ENCODE data around the gene SERPINA12.
"Not testable (repeated sequence)": the region's sequence is repeated elsewhere in the genome, so short reads cannot be mapped to it uniquely, and the experiment has no call there.

SERPINA12 gene

DNA sequence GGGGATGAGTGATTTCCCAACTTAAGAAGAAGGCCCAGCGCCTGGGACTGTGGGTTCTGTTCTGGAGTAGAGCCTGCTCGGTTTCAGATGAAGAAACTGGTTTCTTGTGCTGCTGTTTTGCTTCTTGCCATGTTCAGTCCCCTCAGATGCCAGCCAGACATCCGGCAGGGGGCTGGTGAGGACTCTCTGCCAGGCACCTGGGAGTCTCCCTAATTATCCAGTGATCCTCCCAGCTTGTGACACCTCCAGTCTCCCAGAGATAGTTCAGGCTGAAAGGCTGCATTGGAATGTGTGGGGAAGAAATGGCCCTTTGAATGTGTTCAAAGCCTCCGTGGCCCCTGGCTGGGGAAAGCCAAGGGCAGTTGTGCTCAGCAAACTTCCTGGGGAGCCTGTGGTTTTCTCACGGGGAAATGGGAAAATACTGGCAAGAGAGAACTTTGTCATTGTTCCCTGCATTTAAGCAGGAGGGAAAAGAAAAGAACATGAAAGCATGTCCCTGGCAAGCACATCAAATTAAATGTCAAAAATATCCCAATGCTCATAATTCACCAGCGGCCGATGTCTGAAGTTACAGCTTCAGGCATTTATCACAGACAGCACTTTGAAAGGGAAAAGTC lies 8.5 kb upstream of the SERPINA12 start:
- Histone ChIP-seq H3K4me3 (ENCODE audit: low read depth, low read length) (no peak overlapping the region), H3K36me3 (ENCODE audit: control insufficient read depth, insufficient read depth, low read length) (no peaks in the 10 kb centered on the region), H3K79me2 (no peaks in the 10 kb centered on the region), H3K4me2 (ENCODE audit: low read length) (no peak overlapping the region), H3K9ac (no peak overlapping the region), H3K9me3 (ENCODE audit: control insufficient read depth, low read length) (no peaks in the 10 kb centered on the region), H2AFZ (no peak overlapping the region), H3K27me3 (ENCODE audit: control insufficient read depth, insufficient read depth, low read length) (no peaks in the 10 kb centered on the region), H3K4me1 (peaks cover 8% of the 10 kb centered on the region), H3K27ac (no peak overlapping the region)
- no peak for TF ChIP-seq CTCF (IDR thresholded peaks at IDR 0.05)

GRCh38 chr14:94517248-94517640 lies 8.0 kb upstream of the SERPINA12 start:
- H3K4me2 ChIP-seq (ENCODE audit: low read length), result no peak overlapping the region
- H3K79me2 ChIP-seq, result no peaks in the 10 kb centered on the region
- no peaks in the 10 kb centered on the region for H3K36me3 ChIP-seq (ENCODE audit: control insufficient read depth, insufficient read depth, low read length)
- no peaks in the 10 kb centered on the region for H3K27me3 ChIP-seq (ENCODE audit: control insufficient read depth, insufficient read depth, low read length)
- H2AFZ ChIP-seq, result no peak overlapping the region
- H3K4me3 ChIP-seq (ENCODE audit: low read depth, low read length), result no peak overlapping the region
- H3K9me3 ChIP-seq (ENCODE audit: control insufficient read depth, low read length), result no peaks in the 10 kb centered on the region
- no peak overlapping the region for H3K9ac ChIP-seq
- no peak for TF ChIP-seq CTCF (IDR thresholded peaks at IDR 0.05)
- H3K4me1 ChIP-seq, result peaks cover 8% of the 10 kb centered on the region
- H3K27ac ChIP-seq, result no peak overlapping the region

- H3K4me3 ChIP-seq (ENCODE audit: low read depth, low read length), result no peak overlapping the region
- no peak overlapping the region for H3K27ac ChIP-seq
- no peak overlapping the region for H3K9ac ChIP-seq
- H3K4me2 ChIP-seq (ENCODE audit: low read length), result no peak overlapping the region
- no peaks in the 10 kb centered on the region for H3K36me3 ChIP-seq (ENCODE audit: control insufficient read depth, insufficient read depth, low read length)
- H3K27me3 ChIP-seq (ENCODE audit: control insufficient read depth, insufficient read depth, low read length), result no peaks in the 10 kb centered on the region
- no peaks in the 10 kb centered on the region for H3K9me3 ChIP-seq (ENCODE audit: control insufficient read depth, low read length)
- TF ChIP-seq CTCF (IDR thresholded peaks at IDR 0.05), result no peak
- no peak overlapping the region for H2AFZ ChIP-seq
- H3K4me1 ChIP-seq, result peaks cover 8% of the 10 kb centered on the region
- H3K79me2 ChIP-seq, result no peaks in the 10 kb centered on the region
Measured at GRCh38 chr14:94515856-94516255, 6.6 kb upstream of the SERPINA12 start.

DNA sequence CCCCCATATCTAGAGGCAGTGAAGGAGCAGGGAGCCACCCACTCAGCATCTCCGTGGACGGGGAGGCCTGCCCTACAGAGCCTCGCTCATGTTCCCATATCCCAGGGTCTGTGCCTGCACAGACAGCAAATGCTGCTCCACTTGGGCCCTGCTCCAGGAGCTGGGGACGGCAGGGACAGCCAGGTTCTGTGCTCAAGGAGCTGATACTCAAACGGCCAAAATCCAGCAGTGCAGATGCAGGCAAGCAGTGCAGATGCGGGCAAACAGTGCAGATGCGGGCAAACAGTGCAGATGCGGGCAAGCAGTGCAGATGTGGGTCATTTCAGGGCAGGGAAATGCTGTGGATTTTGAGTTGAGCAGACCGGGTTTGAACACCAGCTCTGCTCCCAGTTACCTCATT lies 6.2 kb upstream of the SERPINA12 start:
- no peak overlapping the region for H3K27ac ChIP-seq
- no peaks in the 10 kb centered on the region for H3K9me3 ChIP-seq (ENCODE audit: control insufficient read depth, low read length)
- H3K4me3 ChIP-seq (ENCODE audit: low read depth, low read length), result no peak overlapping the region
- no peaks in the 10 kb centered on the region for H3K36me3 ChIP-seq (ENCODE audit: control insufficient read depth, insufficient read depth, low read length)
- H3K9ac ChIP-seq, result no peak overlapping the region
- no peak for TF ChIP-seq CTCF (IDR thresholded peaks at IDR 0.05)
- H3K4me2 ChIP-seq (ENCODE audit: low read length), result no peak overlapping the region
- no peak overlapping the region for H2AFZ ChIP-seq
- H3K27me3 ChIP-seq (ENCODE audit: control insufficient read depth, insufficient read depth, low read length), result no peaks in the 10 kb centered on the region
- no peaks in the 10 kb centered on the region for H3K79me2 ChIP-seq
- peaks cover 8% of the 10 kb centered on the region for H3K4me1 ChIP-seq

- peaks cover 8% of the 10 kb centered on the region for H3K4me1 ChIP-seq
- no peak overlapping the region for H3K4me3 ChIP-seq (ENCODE audit: low read depth, low read length)
- no peak overlapping the region for H3K9ac ChIP-seq
- H3K4me2 ChIP-seq (ENCODE audit: low read length), result no peak overlapping the region
- H3K9me3 ChIP-seq (ENCODE audit: control insufficient read depth, low read length), result no peaks in the 10 kb centered on the region
- H3K27ac ChIP-seq, result no peak overlapping the region
- no peaks in the 10 kb centered on the region for H3K36me3 ChIP-seq (ENCODE audit: control insufficient read depth, insufficient read depth, low read length)
- H3K27me3 ChIP-seq (ENCODE audit: control insufficient read depth, insufficient read depth, low read length), result no peaks in the 10 kb centered on the region
- no peaks in the 10 kb centered on the region for H3K79me2 ChIP-seq
- TF ChIP-seq CTCF (IDR thresholded peaks at IDR 0.05), result no peak
- no peak overlapping the region for H2AFZ ChIP-seq
Measured at GRCh38 chr14:94514351-94514750, 5.1 kb upstream of the SERPINA12 start.

DNA sequence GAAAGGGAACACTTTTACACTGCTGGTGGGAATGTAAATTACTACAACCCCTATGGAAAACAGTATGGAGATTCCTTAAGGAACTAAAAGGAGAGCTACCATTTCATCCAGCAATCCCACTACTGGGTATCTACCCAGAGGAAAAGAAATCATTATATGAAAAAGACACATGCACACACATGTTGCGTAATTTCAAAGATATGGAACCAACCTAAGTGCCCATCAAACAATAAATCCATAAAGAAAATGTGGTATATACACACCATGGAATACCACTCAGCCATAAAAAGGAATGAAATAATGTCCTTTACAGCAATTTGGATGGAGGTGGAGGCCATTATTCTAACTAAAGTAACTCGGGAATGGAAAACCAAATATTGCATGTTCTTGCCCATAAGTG lies 1.2 kb upstream of the SERPINA12 start:
- H3K4me1 ChIP-seq; H3K36me3 ChIP-seq (ENCODE audit: control insufficient read depth, insufficient read depth, low read length); H2AFZ ChIP-seq; H3K9ac ChIP-seq; H3K79me2 ChIP-seq; H3K9me3 ChIP-seq (ENCODE audit: control insufficient read depth, low read length); H3K4me3 ChIP-seq (ENCODE audit: low read depth, low read length); H3K27me3 ChIP-seq (ENCODE audit: control insufficient read depth, insufficient read depth, low read length); H3K27ac ChIP-seq; H3K4me2 ChIP-seq (ENCODE audit: low read length): not testable (repeated sequence)

Measured in parathyroid adenoma (tissue), 2 donors.